Transverse colon (tissue), 4 donors: ENCODE results near the gene BPIFB2. TPM values are rescaled to one million over a fixed set of nuclear protein-coding genes. Genes with fewer than 3 reads are reported as not detected.

Source experiments
- DNase-seq: peaks from one replicate; pipeline ENCODE4 v3.0.0-alpha.2; 2019
- H3K27ac ChIP-seq, 4 donors: fragments of 200-600 bp; sonication (generic); 2 replicates each; pipeline ENCODE4 v1.5.1; 2016 to 2018; ENCODE audit warnings: inconsistent platforms in 4 of 4
- H3K27me3 ChIP-seq: fragments of 200-600 bp; sonication (generic); 2 replicates; pipeline ENCODE4 v1.5.1; 2017; ENCODE audit warnings: inconsistent platforms
- H3K36me3 ChIP-seq, 4 donors: fragments of 200-600 bp; sonication (generic); 2 replicates each; pipeline ENCODE4 v1.5.1; 2017 to 2019; ENCODE audit warnings: inconsistent platforms in 4 of 4
- H3K4me1 ChIP-seq, 4 donors: fragments of 200-600 bp; sonication (generic); 2 replicates each; pipeline ENCODE4 v1.5.1; 2017 to 2020; ENCODE audit warnings: inconsistent platforms in 4 of 4
- H3K4me3 ChIP-seq, 4 donors: fragments of 200-600 bp; sonication (generic); 1 replicate in 1 of 4; 2 replicates in 3 of 4; pipeline versions ENCODE4 v1.5.1 to v1.6.1; 2017 to 2019; ENCODE audit warnings: inconsistent platforms in 4 of 4
- H3K9me3 ChIP-seq, 2 donors: fragments of 200-600 bp; sonication (generic); 2 replicates each; pipeline ENCODE4 v1.5.1; 2017 to 2019; ENCODE audit warnings: inconsistent platforms in 2 of 2
- EP300 ChIP-seq: sonication (generic); formaldehyde crosslinking; IDR thresholded peaks from one replicate; pipeline ENCODE4 v1.6.1; 2017; ENCODE audit warnings: antibody characterized with exemption, low read depth
- POLR2A ChIP-seq: fragments of 450-650 bp; IDR thresholded peaks from one replicate; pipeline ENCODE4 v1.6.1; 2016; ENCODE audit warnings: antibody characterized with exemption, mild to moderate bottlenecking, moderate library complexity
- POLR2AphosphoS5 ChIP-seq, 3 donors: sonication (generic); formaldehyde crosslinking; IDR thresholded peaks; one replicate each; pipeline ENCODE4 v1.6.1; 2016; ENCODE audit warnings: antibody characterized with exemption in 3 of 3
- whole genome bisulfite sequencing, 2 donors: methylation state at CpG; one replicate each; pipeline ENCODE4 v1.1.5; 2018; ENCODE audit warnings: low coverage in 1 of 2; 5-methylcytosine and 5-hydroxymethylcytosine counted together
- in situ Hi-C, 4 donors: fragments of 200-750 bp; cut with MboI; loops; one replicate each; pipeline versions ENCODE4 v1.15.0 to v1.15.1; 2017; ENCODE audit warnings: low sequenced_read_pairs in 3 of 4, low pct_ligation_motif_present in 1 of 4, low pct_unique_long_range_greater_than_20kb in 1 of 4
- intact Hi-C: fragments of 100-400 bp; cut with DNase I; formaldehyde crosslinking; loops from one replicate; pipeline ENCODE4 v1.15.1; 2023; ENCODE audit warnings: low total_unique reads
- total RNA-seq, 4 donors: library from RNA; depleted of rRNA; stranded (reverse); fragments of >200 nt; gene quantifications; one replicate each; pipeline ENCODE4 v1.1.0, GENCODE V29; 2016
- TF ChIP-seq, protein P1 (sequence below), 5 experiments: fragments of 200-600 bp in 3 of 5; fragments of 450-650 bp in 2 of 5; sonication (generic) in 3 of 5; IDR thresholded peaks; 1 replicate in 2 of 5; 2 replicates in 3 of 5; pipeline ENCODE4 v1.5.1; 2016 to 2017; ENCODE audit warnings: antibody characterized with exemption in 5 of 5, inconsistent platforms in 3 of 5, mild to moderate bottlenecking in 2 of 5, moderate library complexity in 1 of 5

BPIFB2 gene
- total RNA-seq, 4 donors from 2014 or later: not detected

DNA sequence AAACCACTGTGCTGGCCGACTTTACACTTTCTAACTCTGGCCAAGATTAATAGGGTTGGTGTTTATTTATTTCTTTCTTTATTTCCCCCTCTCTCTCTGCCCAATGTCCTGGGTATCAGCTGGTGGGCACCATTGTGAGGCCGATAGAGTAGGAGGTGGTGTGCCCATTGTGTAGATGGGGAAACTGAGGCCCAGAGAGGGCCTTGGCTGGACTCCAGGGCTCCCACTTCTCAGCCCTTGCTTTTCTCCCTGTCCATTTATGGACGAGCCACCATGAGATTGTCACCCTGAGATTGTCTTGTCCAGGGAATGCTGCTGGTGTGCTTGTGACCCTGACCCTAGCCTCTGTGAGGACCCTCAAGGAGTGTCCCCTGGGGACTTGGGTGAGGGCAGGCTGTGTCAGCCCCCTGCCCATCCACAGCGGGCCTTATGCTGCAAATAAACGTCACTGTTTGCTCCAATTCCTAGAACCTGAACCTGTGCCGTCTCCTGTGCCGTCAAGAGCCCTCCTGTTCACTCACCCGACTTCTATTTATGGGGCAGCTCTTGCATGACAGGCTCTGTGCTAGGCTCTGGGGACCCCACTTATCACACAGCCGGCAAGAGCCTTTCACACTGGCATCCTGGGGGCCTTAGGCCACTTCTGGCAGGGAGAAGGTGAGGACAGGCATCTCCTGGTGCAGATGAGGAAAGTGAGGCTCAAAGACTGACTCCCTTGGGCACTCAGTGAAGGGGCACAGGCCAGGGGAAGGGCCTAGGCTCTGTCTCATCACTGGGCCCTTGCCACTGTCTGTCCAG lies 28.1 kb upstream of the BPIFB2 start:
- H3K27ac ChIP-seq: no peak overlapping the region
- TF ChIP-seq POLR2AphosphoS5 (IDR thresholded peaks at IDR 0.05): no peak
- intact Hi-C loops: no loop called here
- no peaks in the 10 kb centered on the region for H3K9me3 ChIP-seq
- H3K4me3 ChIP-seq: no peak overlapping the region
- no peaks in the 10 kb centered on the region for H3K36me3 ChIP-seq
- H3K4me1 ChIP-seq: no peaks in the 10 kb centered on the region
- no peak for DNase-seq
- in situ Hi-C loops: no loop called here
- H3K27me3 ChIP-seq: no peaks in the 10 kb centered on the region
- WGBS, 2 donors: 72 to 80% methylated on average over 6 to 9 of the region's 9 CpGs

DNA sequence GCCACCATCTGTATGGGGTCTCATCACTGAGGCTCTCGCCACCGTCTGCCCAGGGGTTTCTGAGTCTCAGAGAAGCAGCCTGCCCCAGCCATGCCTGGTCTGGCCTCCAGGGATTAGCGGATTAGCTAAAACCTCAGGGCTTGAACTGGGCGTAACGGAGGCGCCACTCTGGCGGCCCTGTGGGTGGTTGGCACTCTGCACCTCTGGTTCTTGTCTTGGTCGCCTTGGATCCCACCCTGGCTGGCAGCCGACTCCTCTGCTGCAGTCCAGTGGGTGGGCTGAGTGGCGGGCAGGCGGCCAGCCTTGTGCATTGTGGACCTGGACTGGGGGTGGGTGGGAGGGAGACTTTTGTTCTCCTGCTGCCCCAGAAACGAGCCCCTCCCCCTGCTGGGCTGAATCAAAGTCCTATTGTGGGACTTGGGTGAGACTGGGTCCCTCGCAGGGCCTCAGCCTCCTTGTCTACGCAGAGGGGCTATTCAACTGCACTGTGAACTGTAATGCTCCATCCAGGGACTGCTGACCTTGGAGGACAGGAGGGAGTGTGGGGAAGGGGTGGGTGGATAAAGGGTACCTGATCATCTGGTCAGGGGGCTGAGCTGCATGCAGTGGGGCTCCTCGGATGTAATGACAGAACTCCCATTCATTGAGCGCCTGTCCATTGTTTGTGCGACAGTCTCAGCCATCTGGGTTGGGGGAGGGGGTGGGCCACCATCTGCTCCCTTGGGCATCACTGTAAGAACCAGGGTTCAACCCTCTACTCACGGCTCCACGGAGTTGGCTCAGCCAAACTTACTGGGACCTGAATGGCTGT lies 27.2 kb upstream of the BPIFB2 start:
- intact Hi-C loops: no loop called here
- no peaks in the 10 kb centered on the region for H3K36me3 ChIP-seq
- no peaks in the 10 kb centered on the region for H3K27me3 ChIP-seq
- WGBS, 2 donors: 86% methylated on average over 19 of the region's 19 CpGs; no CpG with 5 or more reads in 1 of the 2 donors
- in situ Hi-C loops: no loop called here
- no peak overlapping the region for H3K4me3 ChIP-seq
- no peak overlapping the region for H3K27ac ChIP-seq
- H3K4me1 ChIP-seq: no peaks in the 10 kb centered on the region
- DNase-seq: no peak
- H3K9me3 ChIP-seq: no peaks in the 10 kb centered on the region
- no peak for TF ChIP-seq POLR2AphosphoS5 (IDR thresholded peaks at IDR 0.05)
- TF ChIP-seq POLR2A: no peak
- TF ChIP-seq, protein P1, sequence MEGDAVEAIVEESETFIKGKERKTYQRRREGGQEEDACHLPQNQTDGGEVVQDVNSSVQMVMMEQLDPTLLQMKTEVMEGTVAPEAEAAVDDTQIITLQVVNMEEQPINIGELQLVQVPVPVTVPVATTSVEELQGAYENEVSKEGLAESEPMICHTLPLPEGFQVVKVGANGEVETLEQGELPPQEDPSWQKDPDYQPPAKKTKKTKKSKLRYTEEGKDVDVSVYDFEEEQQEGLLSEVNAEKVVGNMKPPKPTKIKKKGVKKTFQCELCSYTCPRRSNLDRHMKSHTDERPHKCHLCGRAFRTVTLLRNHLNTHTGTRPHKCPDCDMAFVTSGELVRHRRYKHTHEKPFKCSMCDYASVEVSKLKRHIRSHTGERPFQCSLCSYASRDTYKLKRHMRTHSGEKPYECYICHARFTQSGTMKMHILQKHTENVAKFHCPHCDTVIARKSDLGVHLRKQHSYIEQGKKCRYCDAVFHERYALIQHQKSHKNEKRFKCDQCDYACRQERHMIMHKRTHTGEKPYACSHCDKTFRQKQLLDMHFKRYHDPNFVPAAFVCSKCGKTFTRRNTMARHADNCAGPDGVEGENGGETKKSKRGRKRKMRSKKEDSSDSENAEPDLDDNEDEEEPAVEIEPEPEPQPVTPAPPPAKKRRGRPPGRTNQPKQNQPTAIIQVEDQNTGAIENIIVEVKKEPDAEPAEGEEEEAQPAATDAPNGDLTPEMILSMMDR (IDR thresholded peaks at IDR 0.05): no peak
- TF ChIP-seq EP300: no peak

DNA sequence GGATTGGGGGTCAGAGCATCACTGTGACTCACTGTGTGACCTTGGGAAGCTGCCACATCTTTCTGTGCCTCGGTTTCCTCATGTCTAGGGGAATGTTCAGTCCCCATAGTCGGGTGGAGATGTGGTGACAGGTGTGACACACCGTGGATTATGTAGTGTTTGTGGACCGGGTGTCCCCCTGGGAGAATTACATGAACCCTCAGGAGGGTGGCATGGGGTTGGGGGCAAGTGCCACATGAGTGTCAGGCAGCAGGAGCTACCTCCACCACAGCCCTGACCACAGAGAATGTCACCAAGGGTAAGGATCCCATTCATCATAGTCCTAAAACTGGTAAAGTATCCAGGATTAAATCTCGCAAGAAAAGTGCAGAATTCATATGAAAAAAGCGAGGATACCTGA lies 26.5 kb upstream of the BPIFB2 start:
- Histone ChIP-seq H3K9me3 (no peaks in the 10 kb centered on the region), H3K27ac (no peak overlapping the region), H3K36me3 (no peaks in the 10 kb centered on the region), H3K4me3 (no peak overlapping the region), H3K27me3 (no peaks in the 10 kb centered on the region), H3K4me1 (no peaks in the 10 kb centered on the region)
- 65 to 72% methylated on average over 2 to 6 of the region's 6 CpGs for WGBS, 2 donors
- no peak for DNase-seq
- intact Hi-C loops: no loop called here
- TF ChIP-seq POLR2A (no peak), EP300 (no peak)
- TF ChIP-seq, protein P1 (IDR thresholded peaks at IDR 0.05): no peak
- in situ Hi-C loops: no loop called here

DNA sequence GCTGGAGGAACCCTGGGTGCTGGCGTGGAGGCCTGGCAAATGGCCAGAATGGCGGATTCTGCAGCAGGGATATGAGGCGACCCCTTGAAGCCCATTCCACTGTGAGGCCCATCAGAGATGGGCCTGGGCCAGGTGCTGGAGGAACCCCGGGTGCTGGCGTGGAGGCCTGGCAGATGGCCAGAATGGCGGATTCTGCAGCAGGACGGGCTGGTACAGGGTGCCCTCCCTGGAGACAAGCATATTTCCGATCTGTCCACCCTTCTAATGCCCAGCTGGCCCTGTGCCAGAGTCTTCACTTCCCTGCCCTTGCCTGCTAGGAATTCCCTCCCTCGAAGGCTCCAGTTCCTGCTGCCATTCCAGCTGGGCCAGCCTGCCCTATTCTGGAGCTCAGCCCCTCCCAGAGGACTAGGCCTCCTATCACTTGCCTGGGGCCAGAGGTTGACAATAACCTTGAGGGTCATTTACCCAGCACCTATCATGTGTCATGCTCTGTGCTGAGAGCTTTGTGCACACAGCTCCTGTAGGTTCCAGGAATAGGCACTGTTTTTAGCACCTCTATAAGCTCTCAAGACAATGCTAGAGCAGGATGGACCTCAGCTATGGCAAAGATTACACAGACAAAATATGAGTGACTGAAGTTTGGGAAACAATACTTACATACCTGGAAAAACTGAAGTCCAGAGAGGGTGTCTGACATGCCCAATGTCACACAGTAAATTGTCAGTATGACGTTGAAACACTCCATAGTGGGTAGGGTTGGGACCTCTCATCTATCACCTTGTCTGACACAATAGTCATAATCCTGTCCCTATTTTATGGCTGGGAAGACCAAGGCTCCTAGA lies 24.7 kb upstream of the BPIFB2 start:
- in situ Hi-C loops (no loop called here), intact Hi-C loops (no loop called here)
- Histone ChIP-seq H3K4me3 (no peak overlapping the region), H3K36me3 (no peaks in the 10 kb centered on the region), H3K4me1 (no peaks in the 10 kb centered on the region), H3K27me3 (no peaks in the 10 kb centered on the region), H3K9me3 (no peaks in the 10 kb centered on the region), H3K27ac (no peak overlapping the region)
- WGBS, 2 donors: 50% methylated on average over 10 of the region's 10 CpGs; no CpG with 5 or more reads in 1 of the 2 donors
- no peak for DNase-seq
- TF ChIP-seq, protein P1 (IDR thresholded peaks at IDR 0.05): no peak
- TF ChIP-seq POLR2A (no peak), POLR2AphosphoS5 (IDR thresholded peaks at IDR 0.05) (no peak), EP300 (no peak)
